HS-27A (cell line): ENCODE data around the gene MARK3.

Experiments
- DNase-seq: peaks from one replicate; pipeline ENCODE4 v3.0.0-alpha.2; 2012; ENCODE audit warnings: low read depth, missing footprints

Gene MARK3

GRCh38 chr14:103537175-103537990 is 152.2 kb downstream of the MARK3 start:
- no peak for DNase-seq

GRCh38 chr14:103538291-103539055 is 153.3 kb downstream of the MARK3 start:
- DNase-seq = no peak

GRCh38 chr14:103539056-103539825 is 154.0 kb downstream of the MARK3 start:
- DNase-seq = no peak

GRCh38 chr14:103540821-103541708 is 155.8 kb downstream of the MARK3 start:
- no peak for DNase-seq

- no peak for DNase-seq
Measured at GRCh38 chr14:103541709-103542604, 156.7 kb downstream of the MARK3 start.

GRCh38 chr14:103542605-103543088 is 157.4 kb downstream of the MARK3 start:
- no peak for DNase-seq

- no peak for DNase-seq
Measured at GRCh38 chr14:103543140-103543539, 157.9 kb downstream of the MARK3 start.

GRCh38 chr14:103543721-103544387 is 158.6 kb downstream of the MARK3 start:
- no peak for DNase-seq

GRCh38 chr14:103544388-103545218 is 159.4 kb downstream of the MARK3 start:
- DNase-seq = no peak

- DNase-seq = no peak
Measured at GRCh38 chr14:103545219-103545914, 160.2 kb downstream of the MARK3 start.

GRCh38 chr14:103545915-103546651 is 160.9 kb downstream of the MARK3 start:
- DNase-seq = no peak

GRCh38 chr14:103546652-103547454 is 161.6 kb downstream of the MARK3 start:
- no peak for DNase-seq

GRCh38 chr14:103547455-103547940 is 162.3 kb downstream of the MARK3 start:
- DNase-seq = no peak

- DNase-seq = no peak
Measured at GRCh38 chr14:103547941-103548462, 162.8 kb downstream of the MARK3 start.

GRCh38 chr14:103548463-103549351 is 163.5 kb downstream of the MARK3 start:
- DNase-seq = no peak
